Activated CD8-positive, alpha-beta memory T cell treated with anti-CD3 and anti-CD28 coated beads, Interleukin-2, amount 10 ng/mL, durations not matched to agents 7 days and 5 days (primary cell): ENCODE results near the gene ARID1B. TPM values are rescaled to one million over a fixed set of nuclear protein-coding genes. Genes with fewer than 3 reads are reported as not detected.

Experiments used
- ATAC-seq: fragments of 150-1000 bp; cut with Tn5 transposase; one replicate; pipeline ENCODE4 v1.10.0; 2021; ENCODE audit warnings: moderate library complexity
- CTCF ChIA-PET: fragments of 350-600 bp; sonication (Branson Sonifier 250); formaldehyde crosslinking; loops from one replicate; lab custom pipeline; 2021; ENCODE audit warnings: antibody characterized with exemption; lab: Charles Lee
- DNase-seq: peaks from one replicate; pipeline ENCODE4 v3.0.0-alpha.2; 2020
- H3K27ac Mint-ChIP-seq: one replicate; pipeline ENCODE4 v1.8.0; 2021; ENCODE audit warnings: mild to moderate bottlenecking, mixed read lengths
- H3K27me3 Mint-ChIP-seq: one replicate; pipeline ENCODE4 v1.8.0; 2021; ENCODE audit warnings: mixed read lengths
- H3K36me3 Mint-ChIP-seq: one replicate; pipeline ENCODE4 v1.8.0; 2021; ENCODE audit warnings: mild to moderate bottlenecking, mixed read lengths
- H3K4me1 Mint-ChIP-seq: one replicate; pipeline ENCODE4 v1.8.0; 2021; ENCODE audit warnings: mixed read lengths
- H3K4me3 Mint-ChIP-seq: one replicate; pipeline ENCODE4 v1.8.0; 2021; ENCODE audit warnings: mild to moderate bottlenecking, moderate library complexity, mixed read lengths
- H3K9me3 Mint-ChIP-seq: one replicate; pipeline ENCODE4 v1.8.0; 2022; ENCODE audit warnings: low read depth, mixed read lengths
- total RNA-seq, 2 experiments: library from RNA; stranded (reverse); gene quantifications; one replicate each; pipeline ENCODE4 v1.2.3, GENCODE V29; 2021

ARID1B gene
- total RNA-seq, 2 experiments from 2014 or later, result 59.5 to 81.5 TPM

GRCh38 chr6:157148391-157149323, 371.5 kb downstream of the ARID1B start:
- ATAC-seq (no peak), DNase-seq (no peak)
- Mint-ChIP-seq H3K27ac (no peak overlapping the region), H3K4me3 (no peak overlapping the region), H3K27me3 (no peaks in the 10 kb centered on the region), H3K9me3 (no peaks in the 10 kb centered on the region), H3K36me3 (peaks cover 12% of the 10 kb centered on the region), H3K4me1 (peaks cover 28% of the 10 kb centered on the region)
- CTCF ChIA-PET, result no interaction called here

- DNase-seq (no peak), ATAC-seq (no peak)
- Mint-ChIP-seq H3K36me3 (peaks cover 16% of the 10 kb centered on the region), H3K4me1 (peaks cover 23% of the 10 kb centered on the region), H3K27ac (no peak overlapping the region), H3K4me3 (no peak overlapping the region), H3K9me3 (no peaks in the 10 kb centered on the region), H3K27me3 (no peaks in the 10 kb centered on the region)
- CTCF ChIA-PET, result no interaction called here
Measured at GRCh38 chr6:157150076-157150475, 372.9 kb downstream of the ARID1B start.

GRCh38 chr6:157151029-157151428, 373.9 kb downstream of the ARID1B start:
- DNase-seq, result no peak
- Mint-ChIP-seq H3K9me3 (no peaks in the 10 kb centered on the region), H3K4me3 (no peak overlapping the region), H3K36me3 (peaks cover 16% of the 10 kb centered on the region), H3K4me1 (peaks cover 21% of the 10 kb centered on the region), H3K27ac (no peak overlapping the region), H3K27me3 (no peaks in the 10 kb centered on the region)
- no peak for ATAC-seq
- CTCF ChIA-PET, result no interaction called here

- peaks cover 16% of the 10 kb centered on the region for H3K36me3 Mint-ChIP-seq
- DNase-seq, result no peak
- CTCF ChIA-PET, result interaction anchor here (0.6 kb wide), 1 partner anchor 256 kb away, joined by 3 read pairs; no protein-coding TSS in a partner anchor
- H3K27me3 Mint-ChIP-seq, result no peaks in the 10 kb centered on the region
- no peaks in the 10 kb centered on the region for H3K9me3 Mint-ChIP-seq
- no peak for ATAC-seq
- H3K4me1 Mint-ChIP-seq, result peaks cover 20% of the 10 kb centered on the region
- H3K27ac Mint-ChIP-seq, result no peak overlapping the region
- H3K4me3 Mint-ChIP-seq, result no peak overlapping the region
Measured at GRCh38 chr6:157151989-157152388, 374.8 kb downstream of the ARID1B start.

GRCh38 chr6:157152556-157152955, 375.4 kb downstream of the ARID1B start:
- Mint-ChIP-seq H3K9me3 (no peaks in the 10 kb centered on the region), H3K4me1 (peaks cover 21% of the 10 kb centered on the region), H3K27ac (no peak overlapping the region), H3K27me3 (no peaks in the 10 kb centered on the region), H3K4me3 (no peak overlapping the region), H3K36me3 (peaks cover 16% of the 10 kb centered on the region)
- DNase-seq (no peak), ATAC-seq (no peak)
- CTCF ChIA-PET, result interaction anchor here (0.6 kb wide), 1 partner anchor 256 kb away, joined by 3 read pairs; no protein-coding TSS in a partner anchor

- no peak overlapping the region for H3K27ac Mint-ChIP-seq
- H3K9me3 Mint-ChIP-seq, result no peaks in the 10 kb centered on the region
- CTCF ChIA-PET, result no interaction called here
- peaks cover 8% of the 10 kb centered on the region for H3K36me3 Mint-ChIP-seq
- DNase-seq, result no peak
- ATAC-seq, result no peak
- no peak overlapping the region for H3K4me3 Mint-ChIP-seq
- H3K4me1 Mint-ChIP-seq, result peaks cover 15% of the 10 kb centered on the region
- H3K27me3 Mint-ChIP-seq, result no peaks in the 10 kb centered on the region
Measured at GRCh38 chr6:157155804-157156203, 378.6 kb downstream of the ARID1B start.

- no peak for DNase-seq
- H3K36me3 Mint-ChIP-seq, result peaks cover 3% of the 10 kb centered on the region
- H3K9me3 Mint-ChIP-seq, result no peaks in the 10 kb centered on the region
- H3K27ac Mint-ChIP-seq, result no peak overlapping the region
- CTCF ChIA-PET, result no interaction called here
- ATAC-seq, result no peak
- peaks cover 4% of the 10 kb centered on the region for H3K4me1 Mint-ChIP-seq
- H3K4me3 Mint-ChIP-seq, result no peak overlapping the region
- no peaks in the 10 kb centered on the region for H3K27me3 Mint-ChIP-seq
Measured at GRCh38 chr6:157157258-157157657, 380.1 kb downstream of the ARID1B start.

GRCh38 chr6:157158456-157158855, 381.3 kb downstream of the ARID1B start:
- Mint-ChIP-seq H3K27me3 (no peaks in the 10 kb centered on the region), H3K36me3 (peaks cover 3% of the 10 kb centered on the region), H3K27ac (no peak overlapping the region), H3K4me1 (peaks cover 1% of the 10 kb centered on the region), H3K9me3 (no peaks in the 10 kb centered on the region), H3K4me3 (no peak overlapping the region)
- CTCF ChIA-PET, result no interaction called here
- ATAC-seq (no peak), DNase-seq (no peak)

- ATAC-seq, result no peak
- no peaks in the 10 kb centered on the region for H3K9me3 Mint-ChIP-seq
- H3K4me3 Mint-ChIP-seq, result no peak overlapping the region
- H3K4me1 Mint-ChIP-seq, result peaks cover 1% of the 10 kb centered on the region
- H3K27me3 Mint-ChIP-seq, result no peaks in the 10 kb centered on the region
- peaks cover 2% of the 10 kb centered on the region for H3K36me3 Mint-ChIP-seq
- CTCF ChIA-PET, result no interaction called here
- no peak overlapping the region for H3K27ac Mint-ChIP-seq
- no peak for DNase-seq
Measured at GRCh38 chr6:157158897-157159296, 381.7 kb downstream of the ARID1B start.

GRCh38 chr6:157159348-157159747, 382.2 kb downstream of the ARID1B start:
- H3K27ac Mint-ChIP-seq, result no peak overlapping the region
- peaks cover 1% of the 10 kb centered on the region for H3K4me1 Mint-ChIP-seq
- no peak overlapping the region for H3K4me3 Mint-ChIP-seq
- no peak for DNase-seq
- H3K9me3 Mint-ChIP-seq, result no peaks in the 10 kb centered on the region
- CTCF ChIA-PET, result no interaction called here
- H3K27me3 Mint-ChIP-seq, result no peaks in the 10 kb centered on the region
- no peaks in the 10 kb centered on the region for H3K36me3 Mint-ChIP-seq
- ATAC-seq, result no peak

GRCh38 chr6:157161912-157162311, 384.7 kb downstream of the ARID1B start:
- Mint-ChIP-seq H3K36me3 (no peaks in the 10 kb centered on the region), H3K4me3 (no peak overlapping the region), H3K27me3 (no peaks in the 10 kb centered on the region), H3K9me3 (no peaks in the 10 kb centered on the region), H3K27ac (no peak overlapping the region), H3K4me1 (peaks cover 1% of the 10 kb centered on the region)
- CTCF ChIA-PET, result no interaction called here
- no peak for ATAC-seq
- DNase-seq, result no peak

- CTCF ChIA-PET, result no interaction called here
- Mint-ChIP-seq H3K4me1 (no peaks in the 10 kb centered on the region), H3K9me3 (no peaks in the 10 kb centered on the region), H3K27ac (no peak overlapping the region), H3K4me3 (no peak overlapping the region), H3K36me3 (peaks cover 2% of the 10 kb centered on the region), H3K27me3 (no peaks in the 10 kb centered on the region)
- DNase-seq (no peak), ATAC-seq (no peak)
Measured at GRCh38 chr6:157162766-157163433, 385.7 kb downstream of the ARID1B start.

- Mint-ChIP-seq H3K27me3 (no peaks in the 10 kb centered on the region), H3K27ac (no peak overlapping the region), H3K4me1 (no peaks in the 10 kb centered on the region), H3K9me3 (no peaks in the 10 kb centered on the region), H3K36me3 (peaks cover 7% of the 10 kb centered on the region), H3K4me3 (no peak overlapping the region)
- CTCF ChIA-PET, result no interaction called here
- ATAC-seq, result no peak
- DNase-seq, result no peak
Measured at GRCh38 chr6:157163434-157164159, 386.4 kb downstream of the ARID1B start.
